WTC11 (cell line): ENCODE measurements around the gene PSMB9. TPM values are rescaled to one million over a fixed set of nuclear protein-coding genes. Genes with fewer than 3 reads are reported as not detected.

Experiments
- ATAC-seq: fragments of 200-7000 bp; cut with Tn5 transposase; 2 replicates; pipeline ENCODE4 v1.10.0; 2021; ENCODE audit warnings: mild to moderate bottlenecking, moderate library complexity
- CTCF ChIA-PET: fragments of 300-600 bp; sonication (Branson Sonifier 250); formaldehyde crosslinking; loops from one replicate; lab custom pipeline; 2021; ENCODE audit warnings: antibody characterized with exemption; lab: Charles Lee
- POLR2A ChIA-PET: fragments of 350-600 bp; sonication (Branson Sonifier 250); formaldehyde crosslinking; loops from one replicate; lab custom pipeline; 2021; ENCODE audit warnings: antibody characterized with exemption; lab: Charles Lee
- DNase-seq: peaks from one replicate; pipeline ENCODE4 v3.0.0; 2021; ENCODE audit warnings: low spot score
- H3K27ac Mint-ChIP-seq: 2 replicates; pipeline ENCODE4 v1.8.0; 2021; ENCODE audit warnings: mixed read lengths
- H3K27me3 Mint-ChIP-seq: 2 replicates; pipeline ENCODE4 v1.8.0; 2021; ENCODE audit warnings: low read depth, mild to moderate bottlenecking, moderate library complexity, mixed read lengths
- H3K36me3 Mint-ChIP-seq: 2 replicates; pipeline ENCODE4 v1.8.0; 2021; ENCODE audit warnings: mixed read lengths
- H3K4me1 Mint-ChIP-seq: 2 replicates; pipeline ENCODE4 v1.8.0; 2022; ENCODE audit warnings: mixed read lengths
- H3K4me3 Mint-ChIP-seq: 2 replicates; pipeline ENCODE4 v1.8.0; 2021; ENCODE audit warnings: mild to moderate bottlenecking, moderate library complexity, mixed read lengths
- H3K9me3 Mint-ChIP-seq: 2 replicates; pipeline ENCODE4 v1.8.0; 2021; ENCODE audit warnings: mixed read lengths
- CDX4 ChIP-seq: fragments of 250-450 bp; sonication (Bioruptor Pico); IDR thresholded peaks from 2 replicates; pipeline ENCODE4 v1.9.0; 2021; ENCODE audit warnings: moderate library complexity, mild to moderate bottlenecking, inconsistent platforms, borderline replicate concordance
- ESRRA ChIP-seq: sonication (generic); formaldehyde crosslinking; IDR thresholded peaks from 2 replicates; pipeline ENCODE4 v1.8.1; 2022; ENCODE audit warnings: mild to moderate bottlenecking, missing genetic modification reagents, borderline replicate concordance
- FOXJ3 ChIP-seq: sonication (generic); formaldehyde crosslinking; IDR thresholded peaks from 2 replicates; pipeline ENCODE4 v1.9.0; 2021; ENCODE audit warnings: missing genetic modification reagents, mild to moderate bottlenecking, borderline replicate concordance
- FOXP1 ChIP-seq: sonication (generic); formaldehyde crosslinking; IDR thresholded peaks from 2 replicates; pipeline ENCODE4 v1.8.0; 2022; ENCODE audit warnings: missing genetic modification reagents, mild to moderate bottlenecking, moderate library complexity, borderline replicate concordance
- JAZF1 ChIP-seq: fragments of 250-450 bp; sonication (Bioruptor Pico); IDR thresholded peaks from 2 replicates; pipeline ENCODE4 v1.9.0; 2021; ENCODE audit warnings: moderate library complexity, mild to moderate bottlenecking, inconsistent platforms
- JUN ChIP-seq: sonication (generic); formaldehyde crosslinking; IDR thresholded peaks from 2 replicates; pipeline ENCODE4 v1.8.0; 2023; ENCODE audit warnings: mild to moderate bottlenecking, missing genetic modification reagents
- KAT7 ChIP-seq: sonication (generic); formaldehyde crosslinking; IDR thresholded peaks from 2 replicates; pipeline ENCODE4 v1.8.1; 2023; ENCODE audit warnings: missing genetic modification reagents, mild to moderate bottlenecking, borderline replicate concordance
- NR3C1 ChIP-seq: sonication (generic); formaldehyde crosslinking; conservative IDR thresholded peaks from 2 replicates; pipeline ENCODE4 v1.8.1; 2023; ENCODE audit warnings: low read depth, mild to moderate bottlenecking, missing genetic modification reagents
- PRRX2 ChIP-seq: fragments of 250-450 bp; sonication (Bioruptor Pico); IDR thresholded peaks from 2 replicates; pipeline ENCODE4 v1.8.0; 2021; ENCODE audit warnings: mild to moderate bottlenecking
- SMAD3 ChIP-seq: sonication (generic); formaldehyde crosslinking; IDR thresholded peaks from 2 replicates; pipeline ENCODE4 v1.8.0; 2022; ENCODE audit warnings: missing genetic modification reagents, mild to moderate bottlenecking, borderline replicate concordance
- STAT6 ChIP-seq: sonication (generic); formaldehyde crosslinking; conservative IDR thresholded peaks from 2 replicates; pipeline ENCODE4 v1.8.1; 2023; ENCODE audit warnings: mild to moderate bottlenecking, low read depth, missing genetic modification reagents, moderate library complexity
- ZBTB21 ChIP-seq: sonication (generic); formaldehyde crosslinking; IDR thresholded peaks from 2 replicates; pipeline ENCODE4 v1.8.1; 2023; ENCODE audit warnings: mild to moderate bottlenecking, missing genetic modification reagents, borderline replicate concordance
- ZNF532 ChIP-seq: fragments of 250-450 bp; sonication (Bioruptor Pico); IDR thresholded peaks from 2 replicates; pipeline ENCODE4 v1.9.0; 2021; ENCODE audit warnings: mild to moderate bottlenecking, borderline replicate concordance
- ZNF671 ChIP-seq: fragments of 250-450 bp; sonication (Bioruptor Pico); IDR thresholded peaks from 2 replicates; pipeline ENCODE4 v1.8.0; 2021; ENCODE audit warnings: mild to moderate bottlenecking
- total RNA-seq: library from RNA; stranded (reverse); gene quantifications from 3 replicates; pipeline ENCODE4 v1.2.3, GENCODE V29; 2021

The PSMB9 gene
- total RNA-seq, 1 experiment from 2014 or later: 1.8 TPM

- no peak for TF ChIP-seq ZNF532 (CRISPR knock-in tag)
- TF ChIP-seq SMAD3 (CRISPR knock-in tag): no peak
Measured at GRCh38 chr6:32833664-32834063, 20.3 kb upstream of the PSMB9 start (continued).

GRCh38 chr6:32835167-32835893, 18.7 kb upstream of the PSMB9 start:
- peaks cover 2% of the 10 kb centered on the region; the same call in 1 of the 2 replicates for H3K36me3 Mint-ChIP-seq
- CTCF ChIA-PET: interaction anchor here (1.6 kb wide), 1 partner anchor 33 kb away, joined by 5 read pairs; no protein-coding TSS in a partner anchor
- H3K4me1 Mint-ChIP-seq: peaks cover 11% of the 10 kb centered on the region
- no peak for TF ChIP-seq FOXP1 (CRISPR knock-in tag)
- TF ChIP-seq STAT6 (CRISPR knock-in tag): no peak
- TF ChIP-seq JAZF1: no peak
- no peak for TF ChIP-seq ZNF532 (CRISPR knock-in tag)
- no peak for TF ChIP-seq NR3C1 (CRISPR knock-in tag)
- no peak for TF ChIP-seq ZBTB21
- no peak for TF ChIP-seq ZNF671 (CRISPR knock-in tag)
- TF ChIP-seq KAT7 (CRISPR knock-in tag): no peak
- no peak for TF ChIP-seq ESRRA
- TF ChIP-seq FOXJ3 (CRISPR knock-in tag): no peak
- TF ChIP-seq CDX4: no peak
- TF ChIP-seq PRRX2: no peak
- no peak for TF ChIP-seq JUN (CRISPR knock-in tag)
- no peak overlapping the region for H3K4me3 Mint-ChIP-seq
- DNase-seq (no peak), ATAC-seq (no peak)
- H3K27me3 Mint-ChIP-seq: peaks cover 25% of the 10 kb centered on the region
- no peaks in the 10 kb centered on the region for H3K9me3 Mint-ChIP-seq
- no peak overlapping the region for H3K27ac Mint-ChIP-seq
- POLR2A ChIA-PET: no interaction called here
